Activated T-helper 2 cell treated with anti-CD3 and anti-CD28 coated beads, Interferon-gamma antibody, Interleukin-2, Interleukin-4, amounts not matched to agents 10 μg/mL and 5 μg/mL and 100 μg/mL, durations not matched to agents 14 hours and 24 hours and 36 hours (primary cell): ENCODE measurements around the gene ABCC6. TPM values are rescaled to one million over a fixed set of nuclear protein-coding genes. Genes with fewer than 3 reads are reported as not detected.
A peak's percentile ranks its signal among the peaks of the same experiment; 100 is the strongest.

Experiments
- DNase-seq: peaks from one replicate; pipeline ENCODE4 v3.0.0; 2021; ENCODE audit warnings: low spot score
- H3K27ac Mint-ChIP-seq: one replicate; pipeline ENCODE4 v1.8.0; 2021; ENCODE audit warnings: mixed read lengths
- H3K27me3 Mint-ChIP-seq: one replicate; pipeline ENCODE4 v1.8.0; 2021; ENCODE audit warnings: low read depth, mixed read lengths
- H3K36me3 Mint-ChIP-seq: one replicate; pipeline ENCODE4 v1.8.0; 2021; ENCODE audit warnings: low read depth, mixed read lengths
- H3K4me1 Mint-ChIP-seq: one replicate; pipeline ENCODE4 v1.8.0; 2021; ENCODE audit warnings: low read depth, mixed read lengths
- H3K4me3 Mint-ChIP-seq: one replicate; pipeline ENCODE4 v1.8.0; 2021; ENCODE audit warnings: low read depth, mild to moderate bottlenecking, moderate library complexity, mixed read lengths
- H3K9me3 Mint-ChIP-seq: one replicate; pipeline ENCODE4 v1.8.0; 2021; ENCODE audit warnings: mixed read lengths
- intact Hi-C: fragments of 100-400 bp; cut with micrococcal nuclease; formaldehyde crosslinking; loops from one replicate; pipeline ENCODE4 v1.15.1; 2023
- total RNA-seq: library from RNA; stranded (reverse); gene quantifications from 2 replicates; pipeline ENCODE4 v1.2.3, GENCODE V29; 2022

The ABCC6 gene
- total RNA-seq, 1 donor from 2014 or later = not detected

- Mint-ChIP-seq H3K27me3 (no peaks in the 10 kb centered on the region), H3K27ac (no peak overlapping the region), H3K36me3 (no peaks in the 10 kb centered on the region), H3K4me1 (no peaks in the 10 kb centered on the region), H3K4me3 (no peak overlapping the region), H3K9me3 (no peaks in the 10 kb centered on the region)
- intact Hi-C loops = no loop called here
- DNase-seq = no peak
These were observed 44.7 kb downstream of the ABCC6 start for GRCh38 chr16:16178455-16179162.

DNA sequence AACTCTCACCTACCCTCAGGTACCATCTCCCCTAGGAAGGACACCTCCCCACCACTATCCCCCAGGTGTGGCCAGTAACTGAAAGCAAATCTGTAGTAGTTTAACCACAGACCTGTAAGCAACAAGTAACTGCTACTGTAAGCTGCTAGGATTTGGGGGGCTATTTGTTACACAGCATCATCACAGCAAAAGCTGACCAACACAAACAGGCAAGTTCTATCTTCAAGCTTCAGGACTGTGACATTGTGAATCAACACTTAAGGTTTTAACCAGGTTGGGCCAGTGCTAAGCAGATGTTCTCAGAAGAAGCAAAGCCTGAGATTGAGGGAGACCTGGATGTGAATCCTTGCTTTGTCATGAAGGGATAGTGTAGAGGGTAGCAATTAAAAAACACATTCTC is 47.0 kb downstream of the ABCC6 start:
- intact Hi-C loops = no loop called here
- no peaks in the 10 kb centered on the region for H3K9me3 Mint-ChIP-seq
- no peak for DNase-seq
- no peaks in the 10 kb centered on the region for H3K27me3 Mint-ChIP-seq
- H3K4me3 Mint-ChIP-seq = no peak overlapping the region
- peaks cover 2% of the 10 kb centered on the region for H3K4me1 Mint-ChIP-seq
- H3K36me3 Mint-ChIP-seq = no peaks in the 10 kb centered on the region
- no peak overlapping the region for H3K27ac Mint-ChIP-seq

DNA sequence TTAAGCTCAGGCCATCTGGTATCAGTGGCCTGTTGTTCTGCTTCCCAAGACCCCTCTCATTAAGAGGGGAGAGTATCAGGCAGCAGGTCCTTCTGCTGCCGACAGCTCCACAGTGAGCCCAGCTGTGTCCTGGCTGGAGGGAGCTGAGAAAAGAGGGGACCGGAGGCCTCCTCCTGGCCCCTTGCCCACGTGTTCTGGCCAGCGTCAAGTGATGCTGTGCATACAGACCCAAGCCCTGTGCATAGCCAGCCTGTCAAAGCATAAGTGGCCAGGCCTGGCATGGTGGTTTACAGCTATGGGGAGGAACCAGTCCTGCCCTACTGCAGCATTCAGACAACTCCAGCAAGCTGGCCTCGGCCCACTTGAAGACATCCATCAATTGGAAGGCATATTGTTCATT is 48.0 kb downstream of the ABCC6 start:
- peaks cover 2% of the 10 kb centered on the region for H3K4me1 Mint-ChIP-seq
- intact Hi-C loops = no loop called here
- H3K36me3 Mint-ChIP-seq = no peaks in the 10 kb centered on the region
- no peaks in the 10 kb centered on the region for H3K27me3 Mint-ChIP-seq
- DNase-seq = no peak
- H3K9me3 Mint-ChIP-seq = no peaks in the 10 kb centered on the region
- no peak overlapping the region for H3K4me3 Mint-ChIP-seq
- H3K27ac Mint-ChIP-seq = no peak overlapping the region

- H3K9me3 Mint-ChIP-seq = no peaks in the 10 kb centered on the region
- H3K4me1 Mint-ChIP-seq = peaks cover 2% of the 10 kb centered on the region
These were observed 50.3 kb downstream of the ABCC6 start for GRCh38 chr16:16172991-16173390.

GRCh38 chr16:16171332-16171919 is 51.9 kb downstream of the ABCC6 start:
- Mint-ChIP-seq H3K27ac (peak overlapping the region; percentile 0), H3K4me3 (no peak overlapping the region), H3K27me3 (no peaks in the 10 kb centered on the region), H3K36me3 (no peaks in the 10 kb centered on the region), H3K9me3 (no peaks in the 10 kb centered on the region), H3K4me1 (peaks cover 2% of the 10 kb centered on the region)
- intact Hi-C loops = no loop called here
- no peak for DNase-seq

More at GRCh38 chr16:16172991-16173390, 50.3 kb downstream of the ABCC6 start:
- DNase-seq = no peak
- no peaks in the 10 kb centered on the region for H3K27me3 Mint-ChIP-seq
- H3K4me3 Mint-ChIP-seq = no peak overlapping the region
- intact Hi-C loops = no loop called here
- H3K36me3 Mint-ChIP-seq = no peaks in the 10 kb centered on the region
- no peak overlapping the region for H3K27ac Mint-ChIP-seq

DNA sequence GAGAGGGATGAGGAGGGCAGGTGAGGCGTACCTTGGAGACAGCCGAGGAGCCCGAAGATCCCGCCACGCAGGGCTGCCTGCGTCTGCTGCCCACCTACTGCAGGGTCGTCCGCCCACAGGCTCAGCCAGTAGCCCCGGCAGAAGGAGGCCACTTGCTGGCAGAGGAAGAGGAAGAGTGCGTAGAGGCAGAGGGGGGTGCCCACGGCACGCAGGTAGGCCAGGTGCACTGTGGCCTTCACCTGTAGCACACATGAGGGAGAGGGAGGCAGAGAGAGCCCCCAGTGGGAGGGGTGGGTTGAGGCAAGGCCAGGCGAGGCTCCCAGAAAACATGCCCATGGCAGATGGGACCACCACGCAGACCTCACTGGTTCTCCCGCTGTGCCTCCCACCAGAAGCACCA is 53.7 kb downstream of the ABCC6 start:
- Mint-ChIP-seq H3K4me3 (no peak overlapping the region), H3K27me3 (no peaks in the 10 kb centered on the region), H3K36me3 (no peaks in the 10 kb centered on the region), H3K27ac (no peak overlapping the region), H3K4me1 (peaks cover 2% of the 10 kb centered on the region), H3K9me3 (no peaks in the 10 kb centered on the region)
- intact Hi-C loops = no loop called here
- DNase-seq = no peak

GRCh38 chr16:16168431-16168830 is 54.9 kb downstream of the ABCC6 start:
- peaks cover 2% of the 10 kb centered on the region for H3K4me1 Mint-ChIP-seq
- H3K27me3 Mint-ChIP-seq = no peaks in the 10 kb centered on the region
- no peak overlapping the region for H3K27ac Mint-ChIP-seq
- intact Hi-C loops = no loop called here
- no peaks in the 10 kb centered on the region for H3K9me3 Mint-ChIP-seq
- no peak for DNase-seq
- no peaks in the 10 kb centered on the region for H3K36me3 Mint-ChIP-seq
- H3K4me3 Mint-ChIP-seq = no peak overlapping the region

DNA sequence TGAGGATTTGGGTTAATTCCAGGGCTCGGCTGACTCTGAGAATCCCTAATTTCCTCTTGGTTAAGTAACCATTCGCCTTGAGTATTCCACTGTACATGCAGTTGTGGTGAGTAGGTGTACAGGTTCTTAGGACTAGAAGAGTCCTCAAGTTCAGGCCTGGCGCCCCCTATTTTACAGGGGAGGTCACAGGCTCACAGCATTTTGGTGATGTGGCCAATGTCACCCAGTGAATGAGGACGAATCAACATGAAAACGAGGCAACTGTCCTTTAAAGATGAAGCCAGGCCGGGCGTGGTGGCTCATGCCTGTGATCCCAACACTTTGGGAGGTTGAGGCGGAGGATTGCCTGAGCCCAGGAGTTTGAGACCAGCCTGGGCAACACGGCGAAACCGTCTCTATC is 55.4 kb downstream of the ABCC6 start:
- H3K9me3 Mint-ChIP-seq = no peaks in the 10 kb centered on the region
- no peak overlapping the region for H3K27ac Mint-ChIP-seq
- intact Hi-C loops = no loop called here
- H3K4me1 Mint-ChIP-seq = peaks cover 2% of the 10 kb centered on the region
- H3K27me3 Mint-ChIP-seq = no peaks in the 10 kb centered on the region
- no peak overlapping the region for H3K4me3 Mint-ChIP-seq
- no peak for DNase-seq
- no peaks in the 10 kb centered on the region for H3K36me3 Mint-ChIP-seq

GRCh38 chr16:16166949-16167348 is 56.3 kb downstream of the ABCC6 start:
- Mint-ChIP-seq H3K27me3 (no peaks in the 10 kb centered on the region), H3K9me3 (no peaks in the 10 kb centered on the region), H3K4me1 (no peaks in the 10 kb centered on the region), H3K36me3 (no peaks in the 10 kb centered on the region), H3K27ac (no peak overlapping the region), H3K4me3 (no peak overlapping the region)
- intact Hi-C loops = no loop called here
- no peak for DNase-seq

DNA sequence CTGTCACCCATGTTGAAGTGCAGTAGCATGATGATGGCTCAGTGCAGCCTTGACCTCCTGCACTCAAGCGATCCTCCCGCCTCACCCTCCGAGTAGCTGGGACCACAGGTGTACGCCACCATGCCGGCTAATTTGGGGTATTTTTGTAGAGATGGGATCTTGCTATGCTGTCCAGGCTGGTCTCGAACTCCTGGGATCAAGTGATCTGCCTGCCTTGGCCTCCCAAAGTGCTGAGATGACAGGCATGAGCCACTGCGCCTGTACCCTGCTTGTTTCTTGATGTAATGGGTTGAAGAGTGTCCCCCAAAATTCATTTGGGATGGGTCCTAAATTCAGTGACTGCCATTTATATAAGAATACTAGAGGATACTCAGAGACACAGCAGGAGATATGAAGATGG is 57.2 kb downstream of the ABCC6 start:
- Mint-ChIP-seq H3K27ac (no peak overlapping the region), H3K36me3 (no peaks in the 10 kb centered on the region), H3K4me3 (no peak overlapping the region)

GRCh38 chr16:16164243-16164642 is 59.1 kb downstream of the ABCC6 start:
- H3K36me3 Mint-ChIP-seq = no peaks in the 10 kb centered on the region
- no peaks in the 10 kb centered on the region for H3K9me3 Mint-ChIP-seq
- H3K27me3 Mint-ChIP-seq = no peaks in the 10 kb centered on the region
- intact Hi-C loops = no loop called here
- no peaks in the 10 kb centered on the region for H3K4me1 Mint-ChIP-seq
- DNase-seq = no peak
- H3K4me3 Mint-ChIP-seq = no peak overlapping the region
- no peak overlapping the region for H3K27ac Mint-ChIP-seq

More for the DNA sequence above, 57.2 kb downstream of the ABCC6 start:
- no peaks in the 10 kb centered on the region for H3K9me3 Mint-ChIP-seq
- DNase-seq = no peak
- no peaks in the 10 kb centered on the region for H3K27me3 Mint-ChIP-seq
- no peaks in the 10 kb centered on the region for H3K4me1 Mint-ChIP-seq
- intact Hi-C loops = no loop called here

DNA sequence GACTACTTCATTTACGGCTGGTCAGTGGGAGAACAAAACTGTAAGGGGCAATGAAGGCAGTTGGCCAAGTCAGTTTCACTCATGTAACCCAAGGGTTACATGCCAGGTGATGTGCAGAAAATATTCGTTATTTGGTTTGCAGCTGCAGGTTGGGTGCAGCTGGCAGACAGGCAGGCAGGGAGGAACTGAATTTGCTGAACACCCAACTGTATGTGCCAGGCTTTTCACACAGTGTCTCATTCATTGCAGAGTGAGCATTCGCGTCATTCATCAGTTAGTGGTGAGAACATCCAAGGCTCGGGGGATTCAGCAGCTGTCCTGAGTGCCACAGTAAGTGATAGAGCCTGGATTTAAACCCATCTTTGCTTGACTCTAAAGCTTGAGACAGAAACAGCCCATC is 59.7 kb downstream of the ABCC6 start:
- intact Hi-C loops = no loop called here
- Mint-ChIP-seq H3K4me1 (no peaks in the 10 kb centered on the region), H3K36me3 (no peaks in the 10 kb centered on the region), H3K9me3 (peaks cover 6% of the 10 kb centered on the region), H3K27ac (no peak overlapping the region), H3K4me3 (no peak overlapping the region), H3K27me3 (no peaks in the 10 kb centered on the region)
- no peak for DNase-seq

- H3K9me3 Mint-ChIP-seq = peaks cover 10% of the 10 kb centered on the region
- no peak overlapping the region for H3K27ac Mint-ChIP-seq
- no peaks in the 10 kb centered on the region for H3K27me3 Mint-ChIP-seq
- no peaks in the 10 kb centered on the region for H3K4me1 Mint-ChIP-seq
- DNase-seq = no peak
- no peaks in the 10 kb centered on the region for H3K36me3 Mint-ChIP-seq
- intact Hi-C loops = no loop called here
- no peak overlapping the region for H3K4me3 Mint-ChIP-seq
These were observed 60.2 kb downstream of the ABCC6 start for GRCh38 chr16:16163109-16163508.
